ENCODE data around the gene NUDCD2. TPM values are rescaled to one million over a fixed set of nuclear protein-coding genes. Genes with fewer than 3 reads are reported as not detected.
A peak's percentile ranks its signal among the peaks of the same experiment; 100 is the strongest.

The NUDCD2 gene
- total and polyA plus RNA-seq, 7 experiments from 2014 or later, result 17.9 to 62.8 (median 27.5) TPM

GRCh38 chr5:163505368-163506094 is 45.6 kb upstream of the NUDCD2 start, which contains the start of gene MAT2B:
MAT2B (plus strand) TSS chr5:163505619; CDS start chr5:163505687, 68 bp downstream.
- Mint-ChIP-seq H3K4me1 (peaks cover 29 to 57% (median 48%) of the 10 kb centered on the region in 7 donors), H3K27me3 (peaks cover 0 to 6% (median 0%) of the 10 kb centered on the region in 5 donors), H3K36me3 (peaks cover 0 to 6% (median 4%) of the 10 kb centered on the region in 5 donors), H3K4me3 (peak within 1 kb of the TSS; percentile 84 to 99 (median 98)), H3K27ac (peak within 1 kb of the TSS; percentile 97 to 100 (median 99)), H3K9me3 (no peaks in the 10 kb centered on the region)
- Histone ChIP-seq H3K9me3 (ENCODE audit: control insufficient read depth in 2 of 3, low read length in 3 of 3) (no peaks in the 10 kb centered on the region), H3K4me1 (ENCODE audit: control insufficient read depth in 2 of 2, insufficient read depth in 2 of 2, low read length in 2 of 2) (peaks cover 31 to 37% of the 10 kb centered on the region in 2 donors), H3K27ac (ENCODE audit: low read depth, low read length) (peak within 1 kb of the TSS; percentile 93), H3K36me3 (ENCODE audit: control insufficient read depth in 2 of 3, insufficient read depth in 3 of 3, low read length in 3 of 3) (no peaks in the 10 kb centered on the region), H3K4me3 (ENCODE audit: low read length) (peak within 1 kb of the TSS; percentile 85), H3K27me3 (ENCODE audit: control insufficient read depth in 2 of 2, insufficient read depth in 2 of 2, low read length in 2 of 2) (no peaks in the 10 kb centered on the region)
- CTCF ChIA-PET, result interaction anchor here (0.7 to 2.1 kb wide), 4 partner anchors 31 to 45 kb away, joined by 4 to 6 read pairs (median 4); partner anchors contain the start of genes HMMR and NUDCD2
- DNase-seq (peak; percentile 93 to 97 (median 95)), ATAC-seq (peak; percentile 95)
- POLR2A ChIA-PET, result interaction anchor here (0.8 to 9.6 kb wide), 16 partner anchors 8 to 70 kb away, joined by 3 to 238 read pairs (median 4); partner anchors contain the start of genes CCNG1, HMMR and NUDCD2
- intact Hi-C loops (cut with micrococcal nuclease), result loop anchor here (1.0 kb wide), 5 partner anchors 13 to 68 kb away; partner anchors contain the start of genes CCNG1 (in 2 of the 2), HMMR (in 2 of the 2) and NUDCD2 (in 2 of the 2)

- Mint-ChIP-seq H3K27me3 (peaks cover 0 to 6% (median 0%) of the 10 kb centered on the region in 5 donors), H3K36me3 (peaks cover 0 to 6% (median 4%) of the 10 kb centered on the region in 5 donors), H3K4me3 (peak overlapping the region; percentile 84 to 99 (median 98)), H3K27ac (peak overlapping the region; percentile 97 to 100 (median 99)), H3K9me3 (no peaks in the 10 kb centered on the region), H3K4me1 (peaks cover 24 to 52% (median 43%) of the 10 kb centered on the region in 7 donors)
- no peak for DNase-seq
- no peaks in the 10 kb centered on the region for H3K9me3 ChIP-seq (ENCODE audit: control insufficient read depth in 2 of 3, low read length in 3 of 3)
- H3K36me3 ChIP-seq (ENCODE audit: control insufficient read depth in 2 of 3, insufficient read depth in 3 of 3, low read length in 3 of 3), result no peaks in the 10 kb centered on the region
- H3K4me3 ChIP-seq (ENCODE audit: low read length), result peak overlapping the region; percentile 85
- H3K27ac ChIP-seq (ENCODE audit: low read depth, low read length), result peak overlapping the region; percentile 93
- no peaks in the 10 kb centered on the region for H3K27me3 ChIP-seq (ENCODE audit: control insufficient read depth in 2 of 2, insufficient read depth in 2 of 2, low read length in 2 of 2)
- peaks cover 29 to 32% of the 10 kb centered on the region in 2 donors for H3K4me1 ChIP-seq (ENCODE audit: control insufficient read depth in 2 of 2, insufficient read depth in 2 of 2, low read length in 2 of 2)
- ChIA-PET CTCF (interaction anchor here (0.7 to 2.1 kb wide), 4 partner anchors 31 to 45 kb away, joined by 4 to 6 read pairs (median 4); partner anchors contain the start of genes HMMR and NUDCD2), POLR2A (interaction anchor here (0.9 to 9.6 kb wide), 15 partner anchors 9 to 67 kb away, joined by 3 to 238 read pairs (median 5); partner anchors contain the start of genes CCNG1, HMMR and NUDCD2)
- no peak for ATAC-seq
- intact Hi-C loops (cut with micrococcal nuclease), result loop anchor here (1.0 kb wide), 3 partner anchors 32 to 68 kb away; partner anchors contain the start of genes CCNG1 (in 2 of the 2), HMMR (in 2 of the 2) and NUDCD2 (in 2 of the 2)
These were observed 45.1 kb upstream of the NUDCD2 start for GRCh38 chr5:163505049-163505367.

GRCh38 chr5:163504079-163504931 is 44.4 kb upstream of the NUDCD2 start:
- POLR2A ChIA-PET, result interaction anchor here (0.7 to 9.6 kb wide), 12 partner anchors 13 to 67 kb away, joined by 3 to 238 read pairs (median 8); partner anchors contain the start of genes CCNG1, HMMR and NUDCD2
- ATAC-seq (no peak), DNase-seq (peak in 8 of 9 donors; percentile 13 to 44 (median 31))
- Mint-ChIP-seq H3K36me3 (peaks cover 0 to 6% (median 4%) of the 10 kb centered on the region in 5 donors), H3K4me3 (peak overlapping the region; percentile 84 to 99 (median 98)), H3K27me3 (peaks cover 0 to 6% (median 0%) of the 10 kb centered on the region in 5 donors), H3K9me3 (no peaks in the 10 kb centered on the region), H3K27ac (peak overlapping the region; percentile 97 to 100 (median 99)), H3K4me1 (peaks cover 21 to 45% (median 36%) of the 10 kb centered on the region in 7 donors)
- peak overlapping the region; percentile 93 for H3K27ac ChIP-seq (ENCODE audit: low read depth, low read length)
- no peaks in the 10 kb centered on the region for H3K9me3 ChIP-seq (ENCODE audit: control insufficient read depth in 2 of 3, low read length in 3 of 3)
- H3K4me3 ChIP-seq (ENCODE audit: low read length), result peak overlapping the region; percentile 85
- H3K4me1 ChIP-seq (ENCODE audit: control insufficient read depth in 2 of 2, insufficient read depth in 2 of 2, low read length in 2 of 2), result peaks cover 22 to 25% of the 10 kb centered on the region in 2 donors
- H3K36me3 ChIP-seq (ENCODE audit: control insufficient read depth in 2 of 3, insufficient read depth in 3 of 3, low read length in 3 of 3), result no peaks in the 10 kb centered on the region
- intact Hi-C loops (cut with micrococcal nuclease), result no loop called here
- H3K27me3 ChIP-seq (ENCODE audit: control insufficient read depth in 2 of 2, insufficient read depth in 2 of 2, low read length in 2 of 2), result no peaks in the 10 kb centered on the region
- CTCF ChIA-PET, result interaction anchor here (0.6 to 2.1 kb wide), 4 partner anchors 30 to 50 kb away, joined by 3 to 6 read pairs (median 4); no protein-coding TSS in a partner anchor

- CTCF ChIA-PET, result interaction anchor here (0.7 to 2.8 kb wide), 9 partner anchors 14 to 95 kb away, joined by 3 to 20 read pairs (median 4); partner anchors contain the start of genes CCNG1, HMMR and NUDCD2
- no peak for ATAC-seq
- Histone ChIP-seq H3K4me1 (ENCODE audit: control insufficient read depth in 2 of 2, insufficient read depth in 2 of 2, low read length in 2 of 2) (peaks cover 17 to 18% of the 10 kb centered on the region in 2 donors), H3K9me3 (ENCODE audit: control insufficient read depth in 2 of 3, low read length in 3 of 3) (no peaks in the 10 kb centered on the region), H3K27ac (ENCODE audit: low read depth, low read length) (peak overlapping the region; percentile 93), H3K27me3 (ENCODE audit: control insufficient read depth in 2 of 2, insufficient read depth in 2 of 2, low read length in 2 of 2) (no peaks in the 10 kb centered on the region), H3K4me3 (ENCODE audit: low read length) (peak overlapping the region; percentile 85), H3K36me3 (ENCODE audit: control insufficient read depth in 2 of 3, insufficient read depth in 3 of 3, low read length in 3 of 3) (no peaks in the 10 kb centered on the region)
- Mint-ChIP-seq H3K4me1 (peaks cover 13 to 36% (median 27%) of the 10 kb centered on the region in 7 donors), H3K9me3 (no peaks in the 10 kb centered on the region), H3K4me3 (peak overlapping the region; percentile 84 to 99 (median 98)), H3K27me3 (peaks cover 0 to 6% (median 0%) of the 10 kb centered on the region in 5 donors), H3K36me3 (peaks cover 0 to 6% (median 0%) of the 10 kb centered on the region in 5 donors), H3K27ac (peak overlapping the region; percentile 97 to 100 (median 99))
- intact Hi-C loops (cut with micrococcal nuclease), result loop anchor here (1.0 kb wide), 2 partner anchors 14 to 30 kb away; no protein-coding TSS in a partner anchor
- POLR2A ChIA-PET, result interaction anchor here (0.6 to 9.6 kb wide), 6 partner anchors 12 to 66 kb away, joined by 3 to 238 read pairs (median 5); partner anchors contain the start of genes CCNG1, HMMR and NUDCD2
- DNase-seq, result peak in 8 of 9 donors; percentile 20 to 51 (median 38)
These were observed 43.5 kb upstream of the NUDCD2 start for GRCh38 chr5:163503106-163504078.

- Histone ChIP-seq H3K27ac (ENCODE audit: low read depth, low read length) (peak overlapping the region; percentile 93), H3K9me3 (ENCODE audit: control insufficient read depth in 2 of 3, low read length in 3 of 3) (no peaks in the 10 kb centered on the region), H3K36me3 (ENCODE audit: control insufficient read depth in 2 of 3, insufficient read depth in 3 of 3, low read length in 3 of 3) (no peaks in the 10 kb centered on the region), H3K27me3 (ENCODE audit: control insufficient read depth in 2 of 2, insufficient read depth in 2 of 2, low read length in 2 of 2) (no peaks in the 10 kb centered on the region), H3K4me3 (ENCODE audit: low read length) (peak overlapping the region; percentile 85), H3K4me1 (ENCODE audit: control insufficient read depth in 2 of 2, insufficient read depth in 2 of 2, low read length in 2 of 2) (peaks cover 9% of the 10 kb centered on the region in 2 donors)
- no peak for ATAC-seq
- Mint-ChIP-seq H3K4me1 (peaks cover 7 to 28% (median 20%) of the 10 kb centered on the region in 7 donors), H3K4me3 (peak overlapping the region; percentile 84 to 99 (median 98)), H3K27ac (peak overlapping the region; percentile 86 to 100 (median 99)), H3K9me3 (no peaks in the 10 kb centered on the region), H3K27me3 (peaks cover 0 to 6% (median 0%) of the 10 kb centered on the region in 5 donors), H3K36me3 (peaks cover 0 to 6% (median 0%) of the 10 kb centered on the region in 5 donors)
- ChIA-PET POLR2A (interaction anchor here (0.6 to 9.6 kb wide), 6 partner anchors 11 to 65 kb away, joined by 3 to 238 read pairs (median 5); partner anchors contain the start of genes CCNG1, HMMR and NUDCD2), CTCF (interaction anchor here (0.7 to 2.8 kb wide), 8 partner anchors 13 to 95 kb away, joined by 3 to 20 read pairs (median 4); partner anchors contain the start of genes CCNG1, HMMR and NUDCD2)
- DNase-seq, result no peak
- intact Hi-C loops (cut with micrococcal nuclease), result no loop called here
These were observed 42.6 kb upstream of the NUDCD2 start for GRCh38 chr5:163502521-163502920.

Measured in naive thymus-derived CD4-positive, alpha-beta T cell (primary cell).